ENCODE measurements around the gene ANKHD1.

- no peak for TF ChIP-seq HDGF (IDR thresholded peaks at IDR 0.05; ENCODE audit: borderline replicate concordance)
- TF ChIP-seq SP1 (IDR thresholded peaks at IDR 0.05) = no peak
- TF ChIP-seq TARDBP (IDR thresholded peaks at IDR 0.05) = no peak
- TF ChIP-seq ZNF384 (IDR thresholded peaks at IDR 0.05) = no peak
- no peak for TF ChIP-seq PKNOX1 (IDR thresholded peaks at IDR 0.05)
- TF ChIP-seq BHLHE40 (IDR thresholded peaks at IDR 0.05; ENCODE audit: borderline replicate concordance) = no peak
- no peak for TF ChIP-seq ARNT (IDR thresholded peaks at IDR 0.05)
- TF ChIP-seq SUZ12 (IDR thresholded peaks at IDR 0.05) = no peak
- TF ChIP-seq NFRKB (IDR thresholded peaks at IDR 0.05) = no peak
- no peak for TF ChIP-seq ELF4 (IDR thresholded peaks at IDR 0.05)
- no peak for TF ChIP-seq CTBP1 (IDR thresholded peaks at IDR 0.05; ENCODE audit: borderline replicate concordance)
- TF ChIP-seq FOXK2 (IDR thresholded peaks at IDR 0.05) = no peak
- no peak for TF ChIP-seq LEF1 (IDR thresholded peaks at IDR 0.05; ENCODE audit: borderline replicate concordance)
- no peak for TF ChIP-seq FOXA1 (IDR thresholded peaks at IDR 0.05)
These were observed 141.3 kb downstream of the ANKHD1 start for GRCh38 chr5:140542972-140543371.
